Activated CD4-positive, alpha-beta memory T cell treated with anti-CD3 and anti-CD28 coated beads for 36 hours (primary cell): Measurements from ENCODE around the gene STMP1. TPM values are rescaled to one million over a fixed set of nuclear protein-coding genes. Genes with fewer than 3 reads are reported as not detected.
"Not testable (repeated sequence)": the region's sequence is repeated elsewhere in the genome, so short reads cannot be mapped to it uniquely, and the experiment has no call there.

ENCODE experiments used
- CTCF ChIA-PET: fragments of 350-600 bp; sonication (Branson Sonifier 250); formaldehyde crosslinking; loops from one replicate; lab custom pipeline; 2021; ENCODE audit warnings: antibody characterized with exemption, inconsistent platforms; lab: Charles Lee
- POLR2A ChIA-PET: fragments of 350-600 bp; sonication (Branson Sonifier 250); formaldehyde crosslinking; loops from one replicate; lab custom pipeline; 2021; ENCODE audit warnings: antibody characterized with exemption; lab: Charles Lee
- DNase-seq: peaks from one replicate; pipeline ENCODE4 v3.0.0-alpha.2; 2020
- H3K27ac Mint-ChIP-seq: one replicate; pipeline ENCODE4 v1.8.0; 2021; ENCODE audit warnings: mixed read lengths
- H3K27me3 Mint-ChIP-seq: one replicate; pipeline ENCODE4 v1.8.0; 2021; ENCODE audit warnings: mixed read lengths
- H3K36me3 Mint-ChIP-seq: one replicate; pipeline ENCODE4 v1.8.0; 2021; ENCODE audit warnings: mixed read lengths
- H3K4me1 Mint-ChIP-seq: one replicate; pipeline ENCODE4 v1.8.0; 2021; ENCODE audit warnings: low read depth, mixed read lengths
- H3K4me3 Mint-ChIP-seq: one replicate; pipeline ENCODE4 v1.8.0; 2021; ENCODE audit warnings: mild to moderate bottlenecking, mixed read lengths
- H3K9me3 Mint-ChIP-seq: one replicate; pipeline ENCODE4 v1.8.0; 2021; ENCODE audit warnings: mixed read lengths
- intact Hi-C: fragments of 100-400 bp; cut with micrococcal nuclease; formaldehyde crosslinking; loops from one replicate; pipeline ENCODE4 v1.15.1; 2023
- total RNA-seq, 2 experiments: library from RNA; stranded (reverse); gene quantifications; one replicate each; pipeline ENCODE4 v1.2.3, GENCODE V29; 2021

Gene STMP1
- 10 to 100 TPM; 17.3 to 17.8 TPM for total RNA-seq

- Mint-ChIP-seq H3K27me3 (no peaks in the 10 kb centered on the region), H3K9me3 (no peaks in the 10 kb centered on the region), H3K36me3 (peaks cover 3% of the 10 kb centered on the region), H3K4me1 (peaks cover 41% of the 10 kb centered on the region), H3K4me3 (peak within 1 kb of the TSS; percentile 95), H3K27ac (peak within 1 kb of the TSS; percentile 96)
- peak; percentile 97 for DNase-seq
- POLR2A ChIA-PET, result interaction anchor here (0.7 to 2.3 kb wide), 4 partner anchors 19 to 452 kb away, joined by 3 to 11 read pairs (median 5); no protein-coding TSS in a partner anchor
- CTCF ChIA-PET, result interaction anchor here (0.6 to 7.7 kb wide), 9 partner anchors 8 to 514 kb away, joined by 3 to 40 read pairs (median 4); partner anchors contain the start of gene TMEM140
- intact Hi-C loops, result loop anchor here (1.0 to 10.0 kb wide), 10 partner anchors 105 to 1015 kb away; partner anchors contain the start of genes BPGM, CNOT4, NUP205 and TMEM140
Measured at GRCh38 chr7:135662373-135663114, at the start of gene STMP1. Gene STMP1, plus strand, starts transcription at chr7:135662514.

- DNase-seq, result no peak
- Mint-ChIP-seq H3K36me3 (peaks cover 33% of the 10 kb centered on the region), H3K4me3 (no peak overlapping the region), H3K4me1 (no peaks in the 10 kb centered on the region), H3K27ac (no peak overlapping the region), H3K9me3 (no peaks in the 10 kb centered on the region), H3K27me3 (no peaks in the 10 kb centered on the region)
- ChIA-PET CTCF (interaction anchor here (4.2 kb wide), 1 partner anchor 29 kb away, joined by 16 read pairs; no protein-coding TSS in a partner anchor), POLR2A (no interaction called here)
- intact Hi-C loops, result no loop called here
Measured at GRCh38 chr7:135616136-135616535, 46.2 kb upstream of the STMP1 start.

- intact Hi-C loops, result no loop called here
- no peaks in the 10 kb centered on the region for H3K27me3 Mint-ChIP-seq
- ChIA-PET CTCF (interaction anchor here (1.4 kb wide), 1 partner anchor 15 kb away, joined by 4 read pairs; no protein-coding TSS in a partner anchor), POLR2A (interaction anchor here (1.0 kb wide), 1 partner anchor 10 kb away, joined by 4 read pairs; no protein-coding TSS in a partner anchor)
- H3K27ac Mint-ChIP-seq, result peak overlapping the region; percentile 24
- H3K4me1 Mint-ChIP-seq, result no peaks in the 10 kb centered on the region
- peaks cover 27% of the 10 kb centered on the region for H3K36me3 Mint-ChIP-seq
- no peak for DNase-seq
- no peaks in the 10 kb centered on the region for H3K9me3 Mint-ChIP-seq
- no peak overlapping the region for H3K4me3 Mint-ChIP-seq
Measured at GRCh38 chr7:135617781-135618180, 44.5 kb upstream of the STMP1 start.

GRCh38 chr7:135618510-135618909 is 43.8 kb upstream of the STMP1 start:
- ChIA-PET POLR2A (no interaction called here), CTCF (interaction anchor here (1.4 to 1.8 kb wide), 2 partner anchors 16 to 27 kb away, joined by 4 to 10 read pairs; no protein-coding TSS in a partner anchor)
- Mint-ChIP-seq H3K27ac (no peak overlapping the region), H3K4me1 (no peaks in the 10 kb centered on the region), H3K27me3 (no peaks in the 10 kb centered on the region), H3K4me3 (no peak overlapping the region), H3K36me3 (peaks cover 29% of the 10 kb centered on the region), H3K9me3 (no peaks in the 10 kb centered on the region)
- no peak for DNase-seq
- intact Hi-C loops, result no loop called here

GRCh38 chr7:135620447-135620846 is 41.9 kb upstream of the STMP1 start:
- Mint-ChIP-seq H3K27me3 (no peaks in the 10 kb centered on the region), H3K9me3 (no peaks in the 10 kb centered on the region), H3K4me1 (no peaks in the 10 kb centered on the region), H3K36me3 (peaks cover 35% of the 10 kb centered on the region), H3K27ac (no peak overlapping the region), H3K4me3 (no peak overlapping the region)
- no peak for DNase-seq
- CTCF ChIA-PET, result interaction anchor here (0.6 to 2.4 kb wide), 16 partner anchors 7 to 345 kb away, joined by 3 to 20 read pairs (median 4); no protein-coding TSS in a partner anchor
- POLR2A ChIA-PET, result no interaction called here
- intact Hi-C loops, result loop anchor here (2.0 kb wide), 2 partner anchors 24 to 340 kb away; no protein-coding TSS in a partner anchor

GRCh38 chr7:135620980-135621850 is 41.1 kb upstream of the STMP1 start:
- ChIA-PET POLR2A (no interaction called here), CTCF (interaction anchor here (0.6 to 2.4 kb wide), 18 partner anchors 8 to 411 kb away, joined by 3 to 20 read pairs (median 4); no protein-coding TSS in a partner anchor)
- no peaks in the 10 kb centered on the region for H3K27me3 Mint-ChIP-seq
- no peaks in the 10 kb centered on the region for H3K9me3 Mint-ChIP-seq
- no peak overlapping the region for H3K27ac Mint-ChIP-seq
- H3K4me1 Mint-ChIP-seq, result peaks cover 3% of the 10 kb centered on the region
- intact Hi-C loops, result loop anchor here (2.0 kb wide), 2 partner anchors 24 to 340 kb away; no protein-coding TSS in a partner anchor
- peaks cover 32% of the 10 kb centered on the region for H3K36me3 Mint-ChIP-seq
- no peak for DNase-seq
- H3K4me3 Mint-ChIP-seq, result no peak overlapping the region

- ChIA-PET CTCF (interaction anchor here (11.5 kb wide), 1 partner anchor 11 kb away, joined by 67 read pairs; no protein-coding TSS in a partner anchor), POLR2A (no interaction called here)
- Mint-ChIP-seq H3K27me3 (no peaks in the 10 kb centered on the region), H3K9me3 (no peaks in the 10 kb centered on the region), H3K27ac (no peak overlapping the region), H3K4me1 (no peaks in the 10 kb centered on the region), H3K4me3 (no peak overlapping the region), H3K36me3 (peaks cover 56% of the 10 kb centered on the region)
- intact Hi-C loops, result no loop called here
- DNase-seq, result no peak
Measured at GRCh38 chr7:135634191-135634878, 28.0 kb upstream of the STMP1 start.

GRCh38 chr7:135639690-135640089 is 22.6 kb upstream of the STMP1 start:
- H3K9me3 Mint-ChIP-seq, POLR2A ChIA-PET, DNase-seq, H3K27ac Mint-ChIP-seq, intact Hi-C loops, CTCF ChIA-PET, H3K27me3 Mint-ChIP-seq, H3K4me3 Mint-ChIP-seq, H3K4me1 Mint-ChIP-seq: not testable (repeated sequence)
- peaks cover 56% of the 10 kb centered on the region for H3K36me3 Mint-ChIP-seq

- no peak for DNase-seq
- intact Hi-C loops, result loop anchor here (2.0 kb wide), 1 partner anchor 23 kb away; no protein-coding TSS in a partner anchor
- ChIA-PET CTCF (interaction anchor here (0.8 to 5.4 kb wide), 13 partner anchors 15 to 369 kb away, joined by 3 to 67 read pairs (median 13); partner anchors contain the start of gene STMP1), POLR2A (interaction anchor here (1.0 kb wide), 1 partner anchor 19 kb away, joined by 3 read pairs; no protein-coding TSS in a partner anchor)
- no peaks in the 10 kb centered on the region for H3K9me3 Mint-ChIP-seq
- no peak overlapping the region for H3K27ac Mint-ChIP-seq
- H3K27me3 Mint-ChIP-seq, result no peaks in the 10 kb centered on the region
- H3K4me3 Mint-ChIP-seq, result no peak overlapping the region
- H3K36me3 Mint-ChIP-seq, result peaks cover 44% of the 10 kb centered on the region
- no peaks in the 10 kb centered on the region for H3K4me1 Mint-ChIP-seq
Measured at GRCh38 chr7:135644154-135644553, 18.2 kb upstream of the STMP1 start.

- CTCF ChIA-PET, result interaction anchor here (0.7 to 5.4 kb wide), 23 partner anchors 9 to 446 kb away, joined by 3 to 67 read pairs (median 7); partner anchors contain the start of gene STMP1
Measured at GRCh38 chr7:135644729-135645128, 17.6 kb upstream of the STMP1 start.

More at GRCh38 chr7:135644729-135645128, 17.6 kb upstream of the STMP1 start:
- Mint-ChIP-seq H3K27me3 (no peaks in the 10 kb centered on the region), H3K4me1 (no peaks in the 10 kb centered on the region), H3K4me3 (no peak overlapping the region), H3K36me3 (peaks cover 41% of the 10 kb centered on the region), H3K27ac (no peak overlapping the region), H3K9me3 (no peaks in the 10 kb centered on the region)
- POLR2A ChIA-PET, result interaction anchor here (0.8 kb wide), 1 partner anchor 17 kb away, joined by 3 read pairs; no protein-coding TSS in a partner anchor
- intact Hi-C loops, result loop anchor here (1.0 to 2.0 kb wide), 3 partner anchors 24 to 363 kb away; no protein-coding TSS in a partner anchor
- DNase-seq, result no peak
